Neural cell (in vitro differentiated cells): Measurements from ENCODE around the gene ADCY2. TPM values are rescaled to one million over a fixed set of nuclear protein-coding genes. Genes with fewer than 3 reads are reported as not detected.

ENCODE experiments used
- H2AFZ ChIP-seq: fragments of 200-600, 300-800 bp; sonication (generic), shearing (Covaris generic); 2 replicates; pipeline ENCODE4 v1.6.0; 2014; ENCODE audit warnings: low read depth, mild to moderate bottlenecking, antibody characterized with exemption, low read length, moderate library complexity
- H3F3A ChIP-seq: fragments of 200-600 bp; shearing (Covaris generic); 2 replicates; pipeline ENCODE4 v1.6.1; 2016; ENCODE audit warnings: mild to moderate bottlenecking, moderate library complexity, mixed read lengths, antibody characterized with exemption, low read length; ENCODE audit not compliant: insufficient read depth, poor library complexity, severe bottlenecking
- H3K27ac ChIP-seq: fragments of 200-600, 300-800 bp; sonication (generic), shearing (Covaris generic); 2 replicates; pipeline ENCODE4 v1.5.1; 2014; ENCODE audit warnings: mild to moderate bottlenecking, low read length, moderate library complexity
- H3K27me3 ChIP-seq: fragments of 300-800, 200-600 bp; sonication (generic), shearing (Covaris generic); 2 replicates; pipeline ENCODE4 v1.6.0; 2014; ENCODE audit warnings: mild to moderate bottlenecking, low read depth, low read length, moderate library complexity; ENCODE audit not compliant: insufficient read depth
- H3K36me3 ChIP-seq: fragments of 300-800, 200-600 bp; sonication (generic), shearing (Covaris generic); 2 replicates; pipeline ENCODE4 v1.5.1; 2014; ENCODE audit warnings: mild to moderate bottlenecking, antibody characterized with exemption, low read length, moderate library complexity; ENCODE audit not compliant: insufficient read depth
- H3K4me2 ChIP-seq: fragments of 300-800, 200-600 bp; sonication (generic), shearing (Covaris generic); 2 replicates; pipeline ENCODE4 v1.6.0; 2014; ENCODE audit warnings: mild to moderate bottlenecking, low read length
- H3K4me3 ChIP-seq: fragments of 300-800, 200-600 bp; sonication (generic), shearing (Covaris generic); 2 replicates; pipeline ENCODE4 v1.5.1; 2014; ENCODE audit warnings: mild to moderate bottlenecking, low read length, moderate library complexity
- H3K79me2 ChIP-seq: fragments of 200-600 bp; shearing (Covaris generic); replicated peaks from 2 replicates; pipeline ENCODE4 v1.6.0; 2014; ENCODE audit warnings: mild to moderate bottlenecking, low read length, moderate library complexity; ENCODE audit not compliant: insufficient read depth
- H3K9ac ChIP-seq: fragments of 300-800, 200-600 bp; sonication (generic), shearing (Covaris generic); 2 replicates; pipeline ENCODE4 v1.6.1; 2016; ENCODE audit warnings: mild to moderate bottlenecking, low read length, mixed read lengths
- H3K9me2 ChIP-seq: fragments of 200-600 bp; shearing (Covaris generic); 2 replicates; pipeline ENCODE4 v1.6.1; 2016; ENCODE audit warnings: mild to moderate bottlenecking, low read length, mixed read lengths; ENCODE audit not compliant: insufficient read depth
- H3K9me3 ChIP-seq: fragments of 200-600, 300-800 bp; sonication (generic), shearing (Covaris generic); 2 replicates; pipeline ENCODE4 v1.6.1; 2016; ENCODE audit warnings: mild to moderate bottlenecking, mixed run types, low read length, moderate library complexity, mixed read lengths
- H4K20me1 ChIP-seq: fragments of 200-600 bp; shearing (Covaris generic); 2 replicates; pipeline ENCODE4 v1.6.1; 2016; ENCODE audit warnings: mild to moderate bottlenecking, mixed run types; ENCODE audit not compliant: insufficient read depth
- EP300 ChIP-seq: fragments of 450-650 bp; conservative IDR thresholded peaks from 2 replicates; pipeline ENCODE4 v1.6.1; 2014; ENCODE audit warnings: antibody characterized with exemption, mild to moderate bottlenecking, moderate library complexity; ENCODE audit not compliant: poor library complexity, severe bottlenecking
- EZH2 ChIP-seq: fragments of 200-600, 300-800 bp; shearing (Covaris generic), sonication (generic); IDR thresholded peaks from 2 replicates; pipeline ENCODE4 v1.6.1; 2014; ENCODE audit warnings: antibody characterized with exemption, low read length, borderline replicate concordance, mild to moderate bottlenecking; ENCODE audit not compliant: insufficient read depth, poor library complexity, severe bottlenecking
- MXI1 ChIP-seq: fragments of 450-650 bp; conservative IDR thresholded peaks from 2 replicates; pipeline ENCODE4 v1.6.1; 2014; ENCODE audit warnings: antibody characterized with exemption, mild to moderate bottlenecking; ENCODE audit not compliant: poor library complexity, severe bottlenecking
- POLR2AphosphoS5 ChIP-seq: IDR thresholded peaks from 2 replicates; pipeline ENCODE4 v1.6.1; 2012
- RAD21 ChIP-seq: fragments of 450-650 bp; conservative IDR thresholded peaks from 2 replicates; pipeline ENCODE4 v1.6.1; 2014; ENCODE audit warnings: antibody characterized with exemption, mild to moderate bottlenecking, moderate library complexity
- SMC3 ChIP-seq: fragments of 450-650 bp; conservative IDR thresholded peaks from 2 replicates; pipeline ENCODE4 v1.6.1; 2014; ENCODE audit warnings: antibody characterized with exemption, mild to moderate bottlenecking, moderate library complexity; ENCODE audit not compliant: poor library complexity
- TAF1 ChIP-seq: IDR thresholded peaks from 2 replicates; pipeline ENCODE4 v1.6.1; 2012; ENCODE audit warnings: low read depth
- polyA plus RNA-seq: library from polyadenylated mRNA; depleted of rRNA; stranded (reverse); fragments of >200 nt; gene quantifications from 2 replicates; pipeline ENCODE4 v1.2.3, GENCODE V29; 2014
- TF ChIP-seq, protein P1 (sequence below): fragments of 450-650 bp; IDR thresholded peaks from 2 replicates; pipeline ENCODE4 v1.5.1; 2014; ENCODE audit warnings: antibody characterized with exemption, mild to moderate bottlenecking, moderate library complexity; ENCODE audit not compliant: poor library complexity, severe bottlenecking
- TF ChIP-seq, protein P2 (sequence below): IDR thresholded peaks from 2 replicates; pipeline ENCODE4 v1.6.1; 2012; ENCODE audit warnings: borderline replicate concordance

Gene ADCY2
- polyA plus RNA-seq, 1 donor from 2014 or later = 1.9 TPM

DNA sequence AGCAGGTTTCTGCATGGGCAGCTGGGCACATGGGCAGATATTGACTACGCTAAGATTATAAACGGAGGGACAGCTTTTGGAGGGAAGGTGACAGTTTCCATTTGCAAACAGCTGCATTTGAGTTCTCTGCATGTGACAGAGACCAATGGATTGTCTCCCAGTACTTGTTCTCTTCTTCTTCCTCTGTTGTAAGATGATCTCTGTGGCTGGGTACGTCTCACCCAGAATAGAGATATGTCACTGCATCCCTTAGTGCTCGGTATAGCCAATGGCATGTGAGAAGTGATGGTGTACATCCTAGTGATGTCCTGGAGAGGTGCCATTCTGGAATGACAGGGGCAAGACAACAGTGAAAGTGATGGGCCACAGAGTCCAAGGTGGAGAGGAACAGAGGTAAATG is 283.7 kb downstream of the ADCY2 start:
- H4K20me1 ChIP-seq = no peaks in the 10 kb centered on the region
- no peak overlapping the region for H2AFZ ChIP-seq
- H3K9me3 ChIP-seq = no peaks in the 10 kb centered on the region
- H3K4me3 ChIP-seq = no peak overlapping the region
- H3K9ac ChIP-seq = no peak overlapping the region
- H3K9me2 ChIP-seq = no peaks in the 10 kb centered on the region
- H3K27ac ChIP-seq = no peak overlapping the region
- TF ChIP-seq EZH2 = no peak
- TF ChIP-seq MXI1 = no peak
- no peak for TF ChIP-seq POLR2AphosphoS5
- no peak for TF ChIP-seq EP300
- TF ChIP-seq TAF1 = no peak
- TF ChIP-seq, protein P1, sequence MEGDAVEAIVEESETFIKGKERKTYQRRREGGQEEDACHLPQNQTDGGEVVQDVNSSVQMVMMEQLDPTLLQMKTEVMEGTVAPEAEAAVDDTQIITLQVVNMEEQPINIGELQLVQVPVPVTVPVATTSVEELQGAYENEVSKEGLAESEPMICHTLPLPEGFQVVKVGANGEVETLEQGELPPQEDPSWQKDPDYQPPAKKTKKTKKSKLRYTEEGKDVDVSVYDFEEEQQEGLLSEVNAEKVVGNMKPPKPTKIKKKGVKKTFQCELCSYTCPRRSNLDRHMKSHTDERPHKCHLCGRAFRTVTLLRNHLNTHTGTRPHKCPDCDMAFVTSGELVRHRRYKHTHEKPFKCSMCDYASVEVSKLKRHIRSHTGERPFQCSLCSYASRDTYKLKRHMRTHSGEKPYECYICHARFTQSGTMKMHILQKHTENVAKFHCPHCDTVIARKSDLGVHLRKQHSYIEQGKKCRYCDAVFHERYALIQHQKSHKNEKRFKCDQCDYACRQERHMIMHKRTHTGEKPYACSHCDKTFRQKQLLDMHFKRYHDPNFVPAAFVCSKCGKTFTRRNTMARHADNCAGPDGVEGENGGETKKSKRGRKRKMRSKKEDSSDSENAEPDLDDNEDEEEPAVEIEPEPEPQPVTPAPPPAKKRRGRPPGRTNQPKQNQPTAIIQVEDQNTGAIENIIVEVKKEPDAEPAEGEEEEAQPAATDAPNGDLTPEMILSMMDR = no peak
- TF ChIP-seq SMC3 = no peak
- TF ChIP-seq, protein P2, sequence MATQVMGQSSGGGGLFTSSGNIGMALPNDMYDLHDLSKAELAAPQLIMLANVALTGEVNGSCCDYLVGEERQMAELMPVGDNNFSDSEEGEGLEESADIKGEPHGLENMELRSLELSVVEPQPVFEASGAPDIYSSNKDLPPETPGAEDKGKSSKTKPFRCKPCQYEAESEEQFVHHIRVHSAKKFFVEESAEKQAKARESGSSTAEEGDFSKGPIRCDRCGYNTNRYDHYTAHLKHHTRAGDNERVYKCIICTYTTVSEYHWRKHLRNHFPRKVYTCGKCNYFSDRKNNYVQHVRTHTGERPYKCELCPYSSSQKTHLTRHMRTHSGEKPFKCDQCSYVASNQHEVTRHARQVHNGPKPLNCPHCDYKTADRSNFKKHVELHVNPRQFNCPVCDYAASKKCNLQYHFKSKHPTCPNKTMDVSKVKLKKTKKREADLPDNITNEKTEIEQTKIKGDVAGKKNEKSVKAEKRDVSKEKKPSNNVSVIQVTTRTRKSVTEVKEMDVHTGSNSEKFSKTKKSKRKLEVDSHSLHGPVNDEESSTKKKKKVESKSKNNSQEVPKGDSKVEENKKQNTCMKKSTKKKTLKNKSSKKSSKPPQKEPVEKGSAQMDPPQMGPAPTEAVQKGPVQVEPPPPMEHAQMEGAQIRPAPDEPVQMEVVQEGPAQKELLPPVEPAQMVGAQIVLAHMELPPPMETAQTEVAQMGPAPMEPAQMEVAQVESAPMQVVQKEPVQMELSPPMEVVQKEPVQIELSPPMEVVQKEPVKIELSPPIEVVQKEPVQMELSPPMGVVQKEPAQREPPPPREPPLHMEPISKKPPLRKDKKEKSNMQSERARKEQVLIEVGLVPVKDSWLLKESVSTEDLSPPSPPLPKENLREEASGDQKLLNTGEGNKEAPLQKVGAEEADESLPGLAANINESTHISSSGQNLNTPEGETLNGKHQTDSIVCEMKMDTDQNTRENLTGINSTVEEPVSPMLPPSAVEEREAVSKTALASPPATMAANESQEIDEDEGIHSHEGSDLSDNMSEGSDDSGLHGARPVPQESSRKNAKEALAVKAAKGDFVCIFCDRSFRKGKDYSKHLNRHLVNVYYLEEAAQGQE = no peak
- TF ChIP-seq RAD21 = no peak
- no peaks in the 10 kb centered on the region for H3K27me3 ChIP-seq
- no peaks in the 10 kb centered on the region for H3F3A ChIP-seq
- no peak overlapping the region for H3K4me2 ChIP-seq
- H3K79me2 ChIP-seq = no peaks in the 10 kb centered on the region
- H3K36me3 ChIP-seq = no peaks in the 10 kb centered on the region

DNA sequence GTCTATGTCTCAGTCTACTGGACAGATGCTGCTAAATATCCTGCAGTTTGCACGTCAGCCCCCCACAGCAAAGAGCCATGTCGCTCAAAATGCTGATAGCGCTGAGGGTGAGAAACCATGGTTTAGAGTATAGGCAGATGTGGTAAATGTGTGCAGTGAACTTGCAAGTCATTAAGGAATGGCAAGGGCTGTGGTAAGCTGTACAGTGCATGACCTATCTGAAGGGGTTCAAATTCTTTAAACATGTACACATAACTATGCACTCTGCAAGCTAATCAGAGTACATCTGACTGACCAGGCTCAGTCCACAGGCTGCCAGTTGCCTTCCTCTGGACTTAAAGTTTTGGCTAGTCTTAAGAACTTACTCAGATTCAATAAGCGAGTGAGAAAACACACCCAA is 284.3 kb downstream of the ADCY2 start:
- H3K9ac ChIP-seq = no peak overlapping the region
- H3K4me2 ChIP-seq = no peak overlapping the region
- no peaks in the 10 kb centered on the region for H3F3A ChIP-seq
- no peak overlapping the region for H3K27ac ChIP-seq
- no peak overlapping the region for H3K4me3 ChIP-seq
- H2AFZ ChIP-seq = no peak overlapping the region
- H3K79me2 ChIP-seq = no peaks in the 10 kb centered on the region
- no peaks in the 10 kb centered on the region for H3K9me2 ChIP-seq
- no peaks in the 10 kb centered on the region for H3K27me3 ChIP-seq
- TF ChIP-seq POLR2AphosphoS5 = no peak
- no peaks in the 10 kb centered on the region for H4K20me1 ChIP-seq
- no peaks in the 10 kb centered on the region for H3K36me3 ChIP-seq
- no peaks in the 10 kb centered on the region for H3K9me3 ChIP-seq

DNA sequence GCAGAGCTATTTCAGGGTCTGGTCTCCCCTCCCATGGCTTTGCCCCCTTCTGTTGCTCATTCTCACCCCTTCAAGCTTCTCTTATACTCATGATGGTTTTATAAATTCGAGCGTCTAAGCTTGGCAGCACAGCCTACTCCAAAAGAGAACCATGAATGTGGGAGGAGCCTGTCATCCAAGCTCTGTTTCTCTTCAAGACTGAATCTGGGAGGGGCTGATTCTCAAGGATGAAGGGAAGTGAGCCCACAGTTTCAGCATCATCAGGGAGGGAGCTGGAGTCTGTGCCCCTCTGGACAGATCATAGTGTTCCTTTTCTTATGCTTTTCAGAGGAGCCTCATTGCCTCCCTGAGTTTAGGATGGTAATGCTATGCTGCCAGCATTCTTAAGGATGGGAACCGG is 286.4 kb downstream of the ADCY2 start:
- TF ChIP-seq, protein P1 = no peak
- TF ChIP-seq EZH2 = no peak
- TF ChIP-seq POLR2AphosphoS5 = no peak
- TF ChIP-seq EP300 = no peak
- no peak for TF ChIP-seq TAF1
- TF ChIP-seq RAD21 = no peak
- no peak for TF ChIP-seq SMC3
- no peak for TF ChIP-seq MXI1
- TF ChIP-seq, protein P2 = no peak
- Histone ChIP-seq H3K4me3 (no peak overlapping the region), H2AFZ (no peak overlapping the region), H3K9ac (no peak overlapping the region), H3K4me2 (no peak overlapping the region), H3F3A (no peaks in the 10 kb centered on the region), H3K9me3 (no peaks in the 10 kb centered on the region), H4K20me1 (no peaks in the 10 kb centered on the region), H3K27me3 (no peaks in the 10 kb centered on the region), H3K36me3 (no peaks in the 10 kb centered on the region), H3K79me2 (no peaks in the 10 kb centered on the region), H3K9me2 (no peaks in the 10 kb centered on the region), H3K27ac (no peak overlapping the region)
